Stimulated activated naive B cell treated with anti-CD40 and anti-IgM and Interleukin-4, amounts not matched to agents 10 μg/mL and 1 μg/mL and 100 μg/mL, for 72 hours (primary cell): ENCODE data around the gene SNX22.
"Not testable (repeated sequence)": the region's sequence is repeated elsewhere in the genome, so short reads cannot be mapped to it uniquely, and the experiment has no call there.

Source experiments
- ATAC-seq, 2 donors: fragments of 150-1000 bp; cut with Tn5 transposase; replicated peaks; 2 replicates each; pipeline ENCODE4 v1.10.0; 2021; ENCODE audit warnings: moderate library complexity in 1 of 2
- DNase-seq: peaks from one replicate; pipeline ENCODE4 v3.0.0; 2021
- H3K27ac Mint-ChIP-seq: one replicate; pipeline ENCODE4 v1.8.0; 2022; ENCODE audit warnings: mild to moderate bottlenecking, mixed read lengths
- H3K27me3 Mint-ChIP-seq, 2 donors: one replicate each; pipeline ENCODE4 v1.8.0; 2022; ENCODE audit warnings: mixed read lengths in 2 of 2
- H3K36me3 Mint-ChIP-seq, 2 donors: one replicate each; pipeline ENCODE4 v1.8.0; 2022; ENCODE audit warnings: mixed read lengths in 2 of 2, mild to moderate bottlenecking in 1 of 2
- H3K4me1 Mint-ChIP-seq, 2 donors: one replicate each; pipeline ENCODE4 v1.8.0; 2022; ENCODE audit warnings: mixed read lengths in 2 of 2, mild to moderate bottlenecking in 1 of 2
- H3K4me3 Mint-ChIP-seq, 2 donors: one replicate each; pipeline ENCODE4 v1.8.0; 2022; ENCODE audit warnings: mild to moderate bottlenecking in 2 of 2, mixed read lengths in 2 of 2, moderate library complexity in 1 of 2
- H3K9me3 Mint-ChIP-seq, 2 donors: one replicate each; pipeline ENCODE4 v1.8.0; 2022; ENCODE audit warnings: mixed read lengths in 2 of 2, mild to moderate bottlenecking in 1 of 2

Gene SNX22

GRCh38 chr15:64151727-64152506 is at the start of gene SNX22:
Gene SNX22, plus strand, starts transcription at chr15:64151731. Its CDS starts 45 bp downstream, at chr15:64151776.
- Mint-ChIP-seq H3K27me3 (no peaks in the 10 kb centered on the region), H3K27ac (peak within 1 kb of the TSS; percentile 94), H3K4me3 (peak within 1 kb of the TSS; percentile 90), H3K36me3 (peaks cover 14 to 21% of the 10 kb centered on the region in 2 donors), H3K4me1 (peaks cover 42 to 57% of the 10 kb centered on the region in 2 donors), H3K9me3 (no peaks in the 10 kb centered on the region)
- peak; percentile 23 for DNase-seq
- ATAC-seq: peak; percentile 4 to 8

GRCh38 chr15:64102497-64102896 is 49.0 kb upstream of the SNX22 start:
- Mint-ChIP-seq H3K36me3 (peaks cover 4 to 17% of the 10 kb centered on the region in 2 donors), H3K27me3 (no peaks in the 10 kb centered on the region), H3K4me1 (peaks cover 27 to 59% of the 10 kb centered on the region in 2 donors), H3K9me3 (no peaks in the 10 kb centered on the region), H3K27ac (no peak overlapping the region), H3K4me3 (no peak overlapping the region)
- no peak for ATAC-seq
- no peak for DNase-seq

DNA sequence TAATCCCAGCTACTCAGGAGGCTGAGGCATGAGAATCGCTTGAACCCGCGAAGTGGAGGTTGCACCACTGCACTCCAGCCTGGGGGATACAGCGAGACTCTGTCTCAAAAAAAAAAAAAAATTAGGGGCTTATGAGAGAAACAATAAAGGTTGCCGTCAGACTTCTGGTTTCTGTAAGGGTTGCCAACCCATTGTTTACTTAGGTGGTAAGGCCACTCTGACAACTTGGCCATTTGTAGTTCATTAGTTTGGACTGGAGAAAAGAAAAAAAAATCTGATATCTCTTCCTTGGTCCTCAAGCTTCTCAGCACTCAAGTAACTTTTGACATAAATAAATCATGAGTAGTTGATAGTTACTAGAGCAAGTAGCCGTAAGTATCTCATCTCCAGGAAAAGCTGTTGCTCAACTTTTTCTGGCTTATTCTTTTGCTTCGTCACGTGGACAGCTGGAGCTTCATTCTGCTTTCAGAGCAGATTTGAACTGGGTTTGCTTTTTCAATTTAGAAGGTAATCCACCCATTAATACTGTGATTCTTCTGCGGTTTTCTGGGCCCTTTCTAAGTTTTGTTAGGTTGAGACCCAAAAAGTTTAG is 46.3 kb upstream of the SNX22 start:
- H3K4me3 Mint-ChIP-seq: no peak overlapping the region

GRCh38 chr15:64107337-64107736 is 44.2 kb upstream of the SNX22 start:
- Mint-ChIP-seq H3K4me3 (no peak overlapping the region), H3K36me3 (peaks cover 13 to 19% of the 10 kb centered on the region in 2 donors), H3K4me1 (peaks cover 35 to 69% of the 10 kb centered on the region in 2 donors), H3K27ac (peak overlapping the region; percentile 56), H3K9me3 (no peaks in the 10 kb centered on the region), H3K27me3 (no peaks in the 10 kb centered on the region)
- ATAC-seq (no peak), DNase-seq (no peak)

More for the DNA sequence above, 46.3 kb upstream of the SNX22 start:
- DNase-seq (no peak), ATAC-seq (no peak)
- peaks cover 24 to 63% of the 10 kb centered on the region in 2 donors for H3K4me1 Mint-ChIP-seq
- H3K27ac Mint-ChIP-seq: no peak overlapping the region
- H3K27me3 Mint-ChIP-seq: no peaks in the 10 kb centered on the region
- H3K36me3 Mint-ChIP-seq: peaks cover 9 to 16% of the 10 kb centered on the region in 2 donors
- H3K9me3 Mint-ChIP-seq: no peaks in the 10 kb centered on the region

GRCh38 chr15:64110108-64110701 is 41.3 kb upstream of the SNX22 start:
- H3K9me3 Mint-ChIP-seq, H3K4me3 Mint-ChIP-seq, DNase-seq, ATAC-seq, H3K27me3 Mint-ChIP-seq: not testable (repeated sequence)
- Mint-ChIP-seq H3K4me1 (peaks cover 40 to 74% of the 10 kb centered on the region in 2 donors), H3K36me3 (peaks cover 25 to 32% of the 10 kb centered on the region in 2 donors), H3K27ac (peak overlapping the region; percentile 86)

DNA sequence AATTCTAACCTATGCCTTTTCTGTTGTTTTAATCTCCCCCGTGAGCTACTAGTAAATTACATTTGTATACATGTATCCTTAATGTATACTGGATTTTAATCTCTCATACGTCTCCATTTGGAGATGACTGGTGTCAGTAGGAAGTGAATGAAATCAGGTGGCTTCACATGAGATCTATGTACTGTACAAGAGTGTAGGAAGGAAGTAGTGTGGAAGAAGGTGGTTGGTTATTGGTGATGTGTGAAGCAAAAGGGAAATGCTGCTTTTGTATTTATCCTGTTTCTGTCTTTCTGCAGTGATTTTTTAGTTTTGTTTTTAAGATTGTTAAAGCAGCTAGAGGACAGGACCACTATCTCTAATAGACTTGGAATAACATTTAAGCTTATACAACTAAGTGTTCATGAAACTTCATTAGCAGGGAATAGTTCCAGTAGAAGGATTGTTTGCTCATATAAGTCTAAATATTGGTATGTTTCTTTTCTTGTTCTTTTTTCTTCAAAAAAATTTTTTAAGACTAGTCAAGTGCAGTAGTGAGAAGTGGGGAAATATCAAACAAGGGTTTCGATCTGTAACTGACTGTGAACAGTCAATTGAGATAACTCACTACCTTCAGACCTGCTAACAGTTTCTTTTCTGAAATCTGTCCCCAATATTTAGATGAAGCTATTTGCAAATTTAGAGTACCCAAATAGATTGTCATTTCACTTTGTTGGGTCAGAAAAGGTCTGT is 40.4 kb upstream of the SNX22 start:
- Mint-ChIP-seq H3K4me1 (peaks cover 40 to 74% of the 10 kb centered on the region in 2 donors), H3K27ac (peak overlapping the region; percentile 86)
- peak; percentile 85 to 95 for ATAC-seq

GRCh38 chr15:64111679-64112050 is 39.9 kb upstream of the SNX22 start:
- ATAC-seq (peak; percentile 18 to 21), DNase-seq (no peak)
- peak overlapping the region; percentile 86 for H3K27ac Mint-ChIP-seq
- H3K27me3 Mint-ChIP-seq: no peaks in the 10 kb centered on the region
- H3K9me3 Mint-ChIP-seq: no peaks in the 10 kb centered on the region
- no peak overlapping the region for H3K4me3 Mint-ChIP-seq
- H3K4me1 Mint-ChIP-seq: peaks cover 35 to 68% of the 10 kb centered on the region in 2 donors
- H3K36me3 Mint-ChIP-seq: peaks cover 25 to 32% of the 10 kb centered on the region in 2 donors

More for the DNA sequence above, 40.4 kb upstream of the SNX22 start:
- no peaks in the 10 kb centered on the region for H3K27me3 Mint-ChIP-seq
- peaks cover 25 to 32% of the 10 kb centered on the region in 2 donors for H3K36me3 Mint-ChIP-seq
- DNase-seq: no peak
- H3K9me3 Mint-ChIP-seq: no peaks in the 10 kb centered on the region
- H3K4me3 Mint-ChIP-seq: peak overlapping the region in 1 of 2 donors; percentile 37

DNA sequence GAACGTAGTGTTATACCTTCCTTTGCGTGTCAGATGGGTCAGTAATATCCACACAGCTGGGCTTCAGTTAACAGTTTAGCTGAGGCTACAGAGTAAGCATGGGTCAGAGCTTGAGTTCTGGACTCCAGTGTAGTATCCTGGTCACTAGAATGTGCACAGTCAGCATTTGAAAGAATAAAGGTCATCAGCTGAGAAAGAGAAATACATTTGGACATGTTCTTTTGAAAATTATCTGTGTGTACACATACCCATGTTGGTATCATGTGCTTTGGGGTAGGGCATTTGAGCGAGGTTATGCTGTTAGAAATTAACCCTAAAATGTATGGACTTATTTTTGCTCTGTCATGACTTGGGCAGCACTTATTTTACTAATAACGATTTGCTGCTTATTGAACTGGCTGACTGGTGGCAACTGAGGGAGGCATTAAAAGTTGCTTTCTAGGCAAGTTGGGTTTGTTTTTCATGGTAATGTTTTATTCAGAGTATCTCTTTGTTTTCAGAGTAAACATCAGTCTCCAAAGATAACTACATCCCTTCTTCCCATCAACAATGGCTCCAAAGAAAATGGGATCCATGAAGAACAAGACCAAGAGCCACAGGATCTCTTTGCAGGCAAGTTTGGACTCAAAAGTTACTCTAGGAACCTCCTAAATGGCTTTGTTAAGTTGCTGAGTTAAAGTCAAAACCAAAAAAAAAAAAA is 39.3 kb upstream of the SNX22 start:
- ATAC-seq (no peak), DNase-seq (no peak)
- Mint-ChIP-seq H3K9me3 (no peaks in the 10 kb centered on the region), H3K27ac (no peak overlapping the region), H3K36me3 (peaks cover 28 to 36% of the 10 kb centered on the region in 2 donors), H3K4me1 (peaks cover 29 to 63% of the 10 kb centered on the region in 2 donors), H3K4me3 (no peak overlapping the region), H3K27me3 (no peaks in the 10 kb centered on the region)

DNA sequence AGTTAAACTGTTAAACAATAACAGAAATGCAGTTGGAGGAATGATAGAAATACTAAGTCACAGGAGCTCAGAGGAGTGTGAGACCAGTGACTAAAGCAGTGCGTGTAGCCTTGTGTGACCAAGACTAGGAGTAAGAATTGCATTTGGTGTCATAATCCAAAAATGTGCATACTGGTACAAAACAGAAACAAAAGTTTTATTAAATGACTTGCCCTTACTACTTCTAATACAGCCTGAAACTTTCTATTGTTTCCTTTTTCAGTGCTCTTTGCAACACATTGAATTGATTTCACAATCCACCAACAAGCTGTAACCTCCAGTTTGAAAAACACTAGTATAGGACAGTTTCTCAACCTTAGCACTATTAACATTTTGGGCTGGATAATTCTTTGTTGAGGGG is 38.6 kb upstream of the SNX22 start:
- Mint-ChIP-seq H3K4me1 (peaks cover 29 to 56% of the 10 kb centered on the region in 2 donors), H3K4me3 (no peak overlapping the region), H3K27ac (peak overlapping the region; percentile 65), H3K27me3 (no peaks in the 10 kb centered on the region), H3K36me3 (peaks cover 28 to 39% of the 10 kb centered on the region in 2 donors), H3K9me3 (no peaks in the 10 kb centered on the region)
- ATAC-seq (peak in 1 of 2 donors; percentile 30), DNase-seq (no peak)

GRCh38 chr15:64117759-64118487 is 33.6 kb upstream of the SNX22 start:
- Mint-ChIP-seq H3K9me3 (no peaks in the 10 kb centered on the region), H3K36me3 (peaks cover 30 to 39% of the 10 kb centered on the region in 2 donors), H3K4me3 (no peak overlapping the region), H3K27me3 (no peaks in the 10 kb centered on the region), H3K27ac (no peak overlapping the region), H3K4me1 (peaks cover 5 to 13% of the 10 kb centered on the region in 2 donors)
- DNase-seq: no peak
- no peak for ATAC-seq

DNA sequence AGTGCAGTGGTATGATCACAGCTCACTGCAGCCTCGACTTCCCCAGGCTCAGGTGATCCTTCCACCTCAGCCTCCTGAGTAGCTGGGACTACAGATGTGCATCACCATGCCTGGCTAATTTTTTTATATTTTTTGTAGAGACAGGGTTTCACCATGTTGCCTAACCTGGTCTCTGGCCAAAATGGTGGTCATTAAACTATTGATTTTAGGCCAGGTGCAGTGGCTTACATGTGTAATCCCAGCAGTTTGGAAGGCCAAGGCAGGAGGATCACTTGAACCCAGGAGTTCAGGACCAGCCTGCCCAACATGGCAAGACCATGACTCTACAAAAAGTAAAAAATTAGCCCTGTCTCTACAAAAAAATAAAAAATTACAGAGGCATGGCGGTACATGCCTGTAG is 31.2 kb upstream of the SNX22 start:
- not testable (repeated sequence) for H3K27me3 Mint-ChIP-seq, ATAC-seq, H3K4me3 Mint-ChIP-seq, H3K9me3 Mint-ChIP-seq, H3K4me1 Mint-ChIP-seq, H3K27ac Mint-ChIP-seq, DNase-seq
- H3K36me3 Mint-ChIP-seq: peaks cover 25 to 32% of the 10 kb centered on the region in 2 donors

- H3K27ac Mint-ChIP-seq: no peak overlapping the region
- no peak for DNase-seq
- no peaks in the 10 kb centered on the region for H3K27me3 Mint-ChIP-seq
- no peaks in the 10 kb centered on the region for H3K9me3 Mint-ChIP-seq
- H3K4me3 Mint-ChIP-seq: no peak overlapping the region
- H3K4me1 Mint-ChIP-seq: no peaks in the 10 kb centered on the region
- no peak for ATAC-seq
- peaks cover 25 to 38% of the 10 kb centered on the region in 2 donors for H3K36me3 Mint-ChIP-seq
Measured at GRCh38 chr15:64121614-64122013, 29.9 kb upstream of the SNX22 start.

DNA sequence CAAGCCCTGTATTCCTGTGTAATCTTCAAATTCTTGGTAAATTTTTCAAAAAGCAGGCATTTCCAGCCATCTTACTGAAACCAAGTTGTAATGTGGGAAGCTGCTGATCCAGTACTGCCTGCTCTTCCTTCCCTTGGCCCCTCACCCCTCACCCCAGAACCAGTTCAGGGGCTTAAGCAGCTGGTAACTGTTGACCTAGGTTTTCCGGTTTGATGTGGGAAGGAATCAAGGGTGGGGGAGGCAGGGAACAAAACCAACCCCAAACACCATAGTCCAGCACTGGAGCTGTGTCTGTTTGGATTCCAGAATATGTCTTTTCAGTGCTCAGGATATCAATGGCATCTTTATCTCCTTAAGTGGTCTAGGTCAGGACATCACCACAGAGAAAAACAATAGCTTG is 29.1 kb upstream of the SNX22 start:
- H3K9me3 Mint-ChIP-seq: no peaks in the 10 kb centered on the region
- no peaks in the 10 kb centered on the region for H3K4me1 Mint-ChIP-seq
- H3K36me3 Mint-ChIP-seq: peaks cover 22 to 36% of the 10 kb centered on the region in 2 donors
- H3K4me3 Mint-ChIP-seq: no peak overlapping the region
- H3K27ac Mint-ChIP-seq: no peak overlapping the region
- no peak for ATAC-seq
- no peaks in the 10 kb centered on the region for H3K27me3 Mint-ChIP-seq
- no peak for DNase-seq
